Measurements from ENCODE around the gene TMUB1.

- no peak for TF ChIP-seq CTCF (conservative IDR thresholded peaks at IDR 0.05; ENCODE audit: low read depth, low read length)
- no peak for TF ChIP-seq EZH2 (IDR thresholded peaks at IDR 0.05; ENCODE audit: borderline replicate concordance, low read depth, low read length, poor library complexity, severe bottlenecking)
Measured at GRCh38 chr7:151043959-151044358, 39.3 kb downstream of the TMUB1 start.
